BE2C (cell line): ENCODE measurements around the gene BAHCC1.
A peak's percentile ranks its signal among the peaks of the same experiment; 100 is the strongest.

Source experiments
- DNase-seq: peaks from one replicate; pipeline ENCODE4 v3.0.0-alpha.2; 2020
- H3K27me3 ChIP-seq: fragments of 250-450 bp; sonication (Bioruptor Pico); 2 replicates; pipeline ENCODE4 v1.5.1; 2020; ENCODE audit warnings: mild to moderate bottlenecking
- H3K36me3 ChIP-seq: fragments of 250-450 bp; sonication (Bioruptor Pico); 2 replicates; pipeline ENCODE4 v1.5.1; 2020; ENCODE audit warnings: mild to moderate bottlenecking
- H3K4me1 ChIP-seq: fragments of 250-450 bp; sonication (Bioruptor Pico); 2 replicates; pipeline ENCODE4 v1.5.1; 2020
- H3K4me3 ChIP-seq: 2 replicates; pipeline ENCODE4 v1.5.1; 2011; ENCODE audit warnings: low read depth, low read length
- H3K9me3 ChIP-seq: fragments of 250-450 bp; sonication (Bioruptor Pico); 2 replicates; pipeline ENCODE4 v1.5.1; 2020
- TF ChIP-seq, protein P1 (sequence below): IDR thresholded peaks from 2 replicates; pipeline ENCODE4 v1.5.1; 2012; ENCODE audit warnings: mild to moderate bottlenecking, low read depth, low read length

BAHCC1 gene

DNA sequence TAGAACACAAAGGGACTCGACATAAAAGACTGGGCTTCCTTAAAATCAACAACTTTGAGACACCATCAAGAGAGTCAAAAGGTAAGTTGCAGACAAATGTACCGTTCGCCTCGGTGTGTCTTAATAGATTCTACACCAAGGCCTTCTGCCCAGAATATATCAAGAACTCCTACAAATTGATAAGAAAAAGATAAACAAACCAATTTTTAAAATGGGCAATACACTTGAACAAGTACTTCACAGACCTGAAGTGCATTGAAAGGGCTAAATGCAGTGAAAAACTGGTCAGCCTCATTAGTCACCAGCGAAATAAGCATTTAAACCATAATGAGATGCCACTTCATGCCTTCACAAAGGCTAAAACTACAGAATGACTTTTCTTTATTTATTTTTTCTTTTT lies 20.4 kb upstream of the BAHCC1 start:
- Histone ChIP-seq H3K36me3 (no peaks in the 10 kb centered on the region), H3K4me3 (no peak overlapping the region), H3K9me3 (no peaks in the 10 kb centered on the region), H3K4me1 (no peaks in the 10 kb centered on the region), H3K27me3 (no peaks in the 10 kb centered on the region)
- DNase-seq = no peak
- TF ChIP-seq, protein P1, sequence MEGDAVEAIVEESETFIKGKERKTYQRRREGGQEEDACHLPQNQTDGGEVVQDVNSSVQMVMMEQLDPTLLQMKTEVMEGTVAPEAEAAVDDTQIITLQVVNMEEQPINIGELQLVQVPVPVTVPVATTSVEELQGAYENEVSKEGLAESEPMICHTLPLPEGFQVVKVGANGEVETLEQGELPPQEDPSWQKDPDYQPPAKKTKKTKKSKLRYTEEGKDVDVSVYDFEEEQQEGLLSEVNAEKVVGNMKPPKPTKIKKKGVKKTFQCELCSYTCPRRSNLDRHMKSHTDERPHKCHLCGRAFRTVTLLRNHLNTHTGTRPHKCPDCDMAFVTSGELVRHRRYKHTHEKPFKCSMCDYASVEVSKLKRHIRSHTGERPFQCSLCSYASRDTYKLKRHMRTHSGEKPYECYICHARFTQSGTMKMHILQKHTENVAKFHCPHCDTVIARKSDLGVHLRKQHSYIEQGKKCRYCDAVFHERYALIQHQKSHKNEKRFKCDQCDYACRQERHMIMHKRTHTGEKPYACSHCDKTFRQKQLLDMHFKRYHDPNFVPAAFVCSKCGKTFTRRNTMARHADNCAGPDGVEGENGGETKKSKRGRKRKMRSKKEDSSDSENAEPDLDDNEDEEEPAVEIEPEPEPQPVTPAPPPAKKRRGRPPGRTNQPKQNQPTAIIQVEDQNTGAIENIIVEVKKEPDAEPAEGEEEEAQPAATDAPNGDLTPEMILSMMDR = no peak

DNA sequence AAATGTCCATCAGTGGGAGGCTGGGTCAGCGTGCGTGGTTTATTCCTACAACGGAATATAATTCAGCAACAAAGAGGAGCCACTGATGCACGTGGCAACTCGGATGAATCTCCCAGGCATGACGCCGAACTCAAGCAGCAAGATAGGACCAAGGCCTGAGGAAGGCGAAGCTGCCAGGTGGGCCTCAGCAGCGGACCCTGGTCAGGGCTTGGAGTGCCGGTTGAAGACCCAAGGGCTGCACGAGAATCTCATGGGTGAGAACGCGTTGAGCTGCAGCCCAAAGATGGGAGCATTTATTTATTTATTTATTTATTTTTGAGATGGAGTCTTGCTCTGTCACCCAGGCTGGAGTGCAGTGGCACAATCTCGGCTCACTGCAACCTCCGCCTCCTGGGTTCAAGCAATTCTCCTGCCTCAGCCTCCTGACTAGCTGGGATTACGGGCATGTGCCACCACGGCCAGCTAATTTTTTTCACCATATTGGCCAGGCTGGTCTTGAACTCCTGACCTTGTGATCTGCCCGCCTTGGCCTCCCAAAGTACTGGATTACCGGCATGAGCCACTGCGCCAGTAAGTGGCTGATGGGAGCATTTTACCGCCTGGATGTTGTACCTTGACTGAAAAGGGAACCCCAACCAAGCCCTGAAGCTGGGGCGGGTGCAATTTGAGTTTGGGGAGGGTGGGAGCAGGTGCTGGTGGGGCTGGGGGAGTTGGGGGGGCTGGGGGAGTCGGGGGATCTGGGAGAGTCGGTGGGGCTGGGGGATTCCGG lies 18.1 kb upstream of the BAHCC1 start:
- DNase-seq = no peak
- H3K36me3 ChIP-seq = no peaks in the 10 kb centered on the region
- H3K4me1 ChIP-seq = no peaks in the 10 kb centered on the region
- no peaks in the 10 kb centered on the region for H3K27me3 ChIP-seq
- H3K9me3 ChIP-seq = no peaks in the 10 kb centered on the region
- TF ChIP-seq, protein P1 = no peak
- no peak overlapping the region for H3K4me3 ChIP-seq

DNA sequence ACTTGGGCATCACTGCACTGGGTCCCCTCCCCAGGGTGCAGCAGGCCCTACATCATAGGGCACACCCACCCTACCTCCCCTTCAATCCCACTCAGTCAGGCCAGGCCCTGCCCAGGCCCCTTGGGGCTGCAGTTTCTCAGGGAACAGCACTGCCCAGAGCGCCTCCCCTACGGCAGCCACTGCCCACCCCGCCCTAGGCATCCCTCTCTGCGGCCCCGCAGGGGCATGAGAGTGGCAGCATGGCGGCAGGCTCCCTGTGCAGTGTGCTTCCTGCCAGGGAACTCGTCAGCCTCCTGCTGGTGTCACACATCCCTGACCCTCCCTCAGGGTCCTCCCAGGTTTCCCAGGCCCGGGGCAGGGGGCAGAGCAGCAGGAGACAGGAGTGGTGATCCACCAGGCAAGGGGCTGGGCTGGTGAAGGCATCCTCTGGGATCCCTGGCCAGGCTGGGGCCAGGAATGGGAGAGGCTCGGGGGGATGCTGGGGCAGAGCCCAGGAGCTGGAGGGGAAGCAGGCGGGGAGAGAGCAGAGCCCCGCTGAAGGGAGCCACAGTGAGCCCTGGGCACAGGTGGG lies 16.2 kb upstream of the BAHCC1 start:
- H3K4me3 ChIP-seq = no peak overlapping the region
- H3K27me3 ChIP-seq = no peaks in the 10 kb centered on the region
- no peaks in the 10 kb centered on the region for H3K4me1 ChIP-seq
- TF ChIP-seq, protein P1 = no peak
- H3K9me3 ChIP-seq = no peaks in the 10 kb centered on the region
- H3K36me3 ChIP-seq = no peaks in the 10 kb centered on the region
- DNase-seq = no peak

DNA sequence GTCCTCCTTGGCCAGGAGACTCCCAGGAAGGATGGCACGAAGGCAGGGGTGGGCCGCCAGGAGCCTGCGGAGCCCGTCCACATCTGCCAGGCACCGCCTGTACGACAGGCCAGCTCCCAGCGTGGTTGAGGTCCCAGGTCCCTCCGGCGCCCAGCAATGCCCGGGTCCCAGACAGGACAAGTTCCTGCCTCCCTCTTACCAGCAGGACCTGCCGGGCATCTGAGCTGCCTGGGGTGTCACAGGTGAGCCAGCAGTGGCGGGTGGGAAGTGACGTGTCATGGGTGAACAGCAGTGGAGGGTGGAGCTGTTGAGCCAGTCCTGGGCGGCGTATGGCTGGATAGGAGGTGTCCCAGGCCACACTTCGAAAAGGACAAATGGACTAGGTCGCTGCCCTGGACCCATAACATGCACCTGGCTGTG lies 15.7 kb upstream of the BAHCC1 start:
- Histone ChIP-seq H3K4me1 (no peaks in the 10 kb centered on the region), H3K4me3 (no peak overlapping the region), H3K9me3 (no peaks in the 10 kb centered on the region), H3K27me3 (no peaks in the 10 kb centered on the region), H3K36me3 (no peaks in the 10 kb centered on the region)
- TF ChIP-seq, protein P1 = peak; percentile 9; the same call in 1 of the 2 replicates
- no peak for DNase-seq

DNA sequence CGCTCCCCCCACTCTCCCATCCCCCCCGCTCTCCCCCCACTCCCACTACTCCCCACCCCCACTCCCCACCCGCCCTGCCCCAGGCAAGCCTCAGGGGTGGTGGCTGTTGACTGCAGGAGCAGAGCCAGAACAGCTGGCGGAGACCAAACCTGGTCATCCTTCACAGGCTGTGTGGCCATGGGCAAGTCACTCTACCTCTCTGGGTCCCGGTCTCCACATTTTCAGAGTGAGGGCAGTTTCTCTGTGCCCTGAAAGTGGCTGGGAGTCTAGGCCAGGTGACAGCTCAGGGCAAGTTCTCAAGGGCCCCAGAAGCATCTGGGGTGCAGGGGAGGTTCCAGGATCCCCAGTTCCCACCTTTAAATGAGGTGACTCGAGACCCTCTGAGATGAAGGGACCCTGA lies 15.1 kb upstream of the BAHCC1 start:
- Histone ChIP-seq H3K4me1 (no peaks in the 10 kb centered on the region), H3K36me3 (no peaks in the 10 kb centered on the region), H3K9me3 (no peaks in the 10 kb centered on the region), H3K27me3 (no peaks in the 10 kb centered on the region), H3K4me3 (no peak overlapping the region)
- DNase-seq = no peak
- TF ChIP-seq, protein P1 = no peak
